Measurements from ENCODE around the gene SIRPB1.
A peak's percentile ranks its signal among the peaks of the same experiment; 100 is the strongest.
"Not testable (repeated sequence)": the region's sequence is repeated elsewhere in the genome, so short reads cannot be mapped to it uniquely, and the experiment has no call there.

The SIRPB1 gene

GRCh38 chr20:1635291-1635979 is 15.6 kb upstream of the SIRPB1 start:
- no peak for DNase-seq

DNA sequence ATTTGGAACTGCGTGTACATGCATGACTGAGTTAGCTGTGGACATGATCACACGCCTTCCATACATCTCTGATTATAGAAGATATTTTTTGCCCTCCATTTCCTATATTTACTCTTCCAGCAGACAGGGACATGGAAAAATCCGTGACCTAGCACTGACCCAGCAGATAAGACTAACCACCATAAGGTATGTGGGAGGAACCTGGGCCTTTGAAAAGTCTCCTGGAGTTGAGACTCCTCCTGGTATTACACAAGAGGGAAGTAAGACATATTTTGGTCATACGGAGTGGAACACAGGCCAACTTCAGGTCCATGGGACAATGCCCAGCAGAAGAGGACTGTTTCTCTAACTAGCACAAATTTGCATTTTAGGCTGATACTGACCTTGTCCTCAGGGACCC is 13.7 kb upstream of the SIRPB1 start:
- no peak for DNase-seq

DNA sequence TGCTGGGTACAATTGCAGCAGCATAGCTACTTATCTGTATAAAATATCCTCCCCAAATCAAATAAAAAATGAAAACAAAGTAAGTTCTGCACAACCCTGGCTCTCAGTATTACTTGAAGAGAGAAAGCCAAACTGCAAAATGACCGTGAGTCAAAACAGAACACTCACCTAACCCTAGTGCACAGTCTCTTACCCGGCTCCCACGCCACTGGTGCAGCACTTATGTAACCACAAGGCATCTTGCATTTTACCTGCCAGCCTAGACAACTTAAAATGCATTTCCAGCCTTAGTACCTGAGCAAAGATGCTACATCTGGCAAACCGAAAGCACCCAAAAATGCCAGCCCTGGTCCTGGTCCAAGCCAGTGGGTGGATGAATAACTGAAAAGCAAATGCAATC is 12.4 kb upstream of the SIRPB1 start:
- no peak for DNase-seq

DNA sequence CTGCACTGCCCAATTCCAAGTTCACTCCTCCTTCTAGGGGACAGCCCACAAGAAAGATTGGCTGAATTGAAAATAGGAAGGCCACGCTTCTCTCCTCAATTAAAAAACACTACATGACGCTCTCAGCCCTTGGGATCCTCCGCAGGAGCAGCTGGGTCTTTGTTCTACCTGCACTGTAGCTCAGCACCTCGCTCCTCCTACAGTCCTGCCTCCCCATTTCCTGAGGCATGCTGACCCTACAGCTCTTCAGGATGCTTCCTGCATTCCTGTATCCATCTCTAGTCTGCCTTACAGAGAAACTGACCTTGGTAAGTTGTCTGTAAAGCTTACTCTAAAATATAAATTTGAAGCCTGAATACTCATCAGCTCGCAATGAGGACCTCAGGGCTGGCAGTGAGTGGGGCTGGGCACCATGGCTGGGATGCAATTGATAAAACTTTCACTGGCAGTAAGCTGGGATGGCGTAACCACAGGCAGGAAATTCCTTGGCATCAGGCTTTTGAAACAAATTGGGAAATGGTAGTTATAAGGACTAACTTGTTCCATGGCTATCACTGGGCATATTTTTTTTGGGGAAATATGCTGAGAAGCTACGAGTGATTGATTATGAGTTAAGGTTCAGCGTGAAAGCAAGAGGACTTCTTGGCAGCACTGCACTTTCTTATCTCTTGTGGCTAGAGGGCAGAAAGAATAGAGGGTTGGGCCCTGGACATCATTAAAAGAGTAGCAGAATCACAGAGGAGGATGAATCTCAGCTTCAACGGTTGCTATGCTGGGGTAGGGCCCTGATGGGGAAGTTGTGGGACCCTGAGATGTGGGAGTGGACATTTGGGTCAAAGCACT is 11.7 kb upstream of the SIRPB1 start:
- DNase-seq, result no peak

DNA sequence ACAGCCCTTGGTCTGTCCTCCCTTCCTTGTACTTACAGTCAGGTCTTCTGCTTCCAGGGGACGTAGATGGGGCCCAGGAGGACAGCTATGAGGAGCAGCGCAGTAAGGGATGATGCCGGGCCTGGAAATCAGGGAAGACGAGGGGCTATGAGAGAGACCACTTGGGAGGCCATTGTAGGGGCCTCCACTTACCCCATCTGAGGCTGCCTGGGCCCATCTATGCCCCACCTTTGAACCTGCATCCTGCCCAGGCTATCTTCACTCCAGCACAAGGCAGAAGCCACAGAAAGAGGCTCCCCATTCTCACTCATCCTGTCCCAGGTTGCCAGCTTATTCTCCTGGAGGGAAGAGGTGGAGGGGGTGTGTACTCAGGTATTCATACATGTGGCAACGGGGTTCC is 10.4 kb upstream of the SIRPB1 start:
- DNase-seq, result no peak

DNA sequence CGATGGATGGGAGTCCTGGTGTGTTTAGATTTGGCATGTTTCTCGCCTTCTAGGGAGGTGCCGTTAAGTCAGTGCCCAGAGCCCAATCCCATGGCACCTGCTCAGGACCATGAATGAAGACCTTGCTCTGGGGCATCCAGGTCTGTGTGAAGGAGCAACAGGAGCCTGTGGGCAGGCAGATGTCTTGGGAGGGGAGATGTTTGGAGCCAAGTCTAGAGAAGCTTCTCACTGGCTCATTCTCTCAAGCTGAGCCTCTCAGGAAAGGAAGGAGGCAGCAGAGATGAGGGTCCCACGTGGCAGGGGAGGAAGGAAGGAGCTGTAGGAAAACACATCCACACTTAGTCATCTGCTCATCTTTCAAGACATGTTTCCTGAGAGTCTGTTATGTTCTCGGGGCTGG is 9.5 kb upstream of the SIRPB1 start:
- no peak for DNase-seq

GRCh38 chr20:1628621-1629020 is 8.8 kb upstream of the SIRPB1 start:
- DNase-seq, result no peak

- no peak for DNase-seq
These were observed 7.4 kb upstream of the SIRPB1 start for GRCh38 chr20:1627200-1627550.

GRCh38 chr20:1626528-1627199 is 6.9 kb upstream of the SIRPB1 start:
- DNase-seq, result peak; percentile 57

DNA sequence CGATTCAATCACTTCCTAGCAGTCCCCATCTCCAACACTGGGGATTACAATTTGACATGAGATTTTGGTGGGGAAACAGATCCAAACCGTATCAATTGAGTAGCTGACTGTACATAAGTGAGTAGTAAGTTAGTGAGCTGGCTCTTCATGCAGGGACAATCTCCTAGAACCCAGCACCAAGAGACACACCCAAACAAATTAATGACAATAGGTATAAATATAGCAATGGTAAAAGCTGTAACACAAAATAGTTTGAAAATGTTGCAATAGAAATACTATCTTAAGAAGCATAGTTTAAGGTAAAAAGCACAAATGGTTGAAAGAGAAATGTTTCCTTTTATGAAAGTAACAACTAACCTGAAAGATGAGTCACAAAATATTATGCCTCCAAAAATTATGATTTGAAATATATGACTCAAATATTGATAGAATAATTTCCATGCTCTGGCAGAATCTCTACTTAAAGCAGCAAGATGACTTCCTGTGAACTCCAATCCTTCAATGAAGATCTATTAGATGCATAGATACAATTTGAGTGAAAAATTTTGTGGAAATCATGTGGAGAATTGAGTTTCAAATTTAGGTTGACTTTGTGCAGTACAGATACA is 5.4 kb upstream of the SIRPB1 start:
- DNase-seq, result no peak

GRCh38 chr20:1623501-1624205 is 3.8 kb upstream of the SIRPB1 start:
- peak; percentile 89 for DNase-seq

- peak; percentile 30 for DNase-seq
These were observed 2.6 kb upstream of the SIRPB1 start for GRCh38 chr20:1622450-1622849.

GRCh38 chr20:1621316-1621715 is 1.5 kb upstream of the SIRPB1 start:
- no peak for DNase-seq

- DNase-seq, result peak; percentile 38
These were observed 762 bp downstream of the SIRPB1 start for GRCh38 chr20:1618954-1619540.

DNA sequence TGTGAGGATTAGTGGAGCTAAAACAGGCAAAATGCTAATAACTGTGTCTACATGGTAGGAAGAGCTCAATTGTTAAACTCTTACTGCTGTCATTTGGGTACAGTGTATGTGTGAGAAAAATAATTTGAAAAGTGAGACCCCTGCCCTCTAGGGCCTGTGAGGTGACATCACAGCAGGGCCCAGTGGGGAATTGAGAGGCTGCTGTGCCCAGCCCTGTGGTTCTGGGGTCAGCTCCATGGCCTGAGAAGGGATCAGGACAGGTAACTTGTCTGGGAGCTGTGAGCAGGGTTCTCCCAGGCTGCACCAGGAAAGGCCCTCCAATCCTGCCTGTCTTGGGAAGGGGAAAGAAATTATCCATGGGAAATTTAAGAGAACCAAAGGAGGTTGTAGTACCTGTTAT is 1.3 kb downstream of the SIRPB1 start:
- DNase-seq, result no peak

DNA sequence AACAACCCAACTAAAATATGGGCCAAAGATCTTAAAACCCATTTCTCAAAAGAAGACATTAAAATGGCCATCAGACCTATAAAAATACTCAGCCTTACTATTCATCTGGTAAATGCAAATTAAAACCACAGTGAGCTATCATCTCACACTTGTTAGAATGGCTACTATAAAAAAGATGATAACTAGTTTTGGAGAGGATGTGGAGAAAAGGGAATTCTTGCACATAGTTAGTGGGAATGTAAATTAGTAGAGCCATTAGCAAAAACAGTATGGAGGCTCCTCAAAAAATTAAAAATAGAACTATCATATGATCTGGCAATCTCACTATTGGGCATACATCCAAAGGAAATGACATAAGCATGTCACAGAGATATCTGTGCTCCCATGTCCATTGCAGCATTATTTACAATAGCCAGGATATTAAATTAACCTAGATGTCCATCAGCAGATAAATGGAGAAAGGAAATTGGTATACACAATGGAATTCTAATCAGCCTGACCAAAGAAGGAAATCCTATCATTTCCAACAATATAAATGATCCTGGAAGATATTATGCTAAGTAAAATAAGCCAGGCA is 2.9 kb downstream of the SIRPB1 start:
- no peak for DNase-seq

- DNase-seq, result not testable (repeated sequence)
These were observed 9.4 kb downstream of the SIRPB1 start for GRCh38 chr20:1610404-1610803.

- DNase-seq, result not testable (repeated sequence)
These were observed 11.0 kb downstream of the SIRPB1 start for GRCh38 chr20:1608678-1609347.

GRCh38 chr20:1600736-1601135 is 19.1 kb downstream of the SIRPB1 start:
- DNase-seq, result no peak

- no peak for DNase-seq
These were observed 24.5 kb downstream of the SIRPB1 start for GRCh38 chr20:1595333-1595732.
